DMS 273 treated with DMSO at 0.1 percent for 48 hours (cell line): ENCODE measurements around the gene TMX1.
"Not testable (repeated sequence)": the region's sequence is repeated elsewhere in the genome, so short reads cannot be mapped to it uniquely, and the experiment has no call there.

Experiments used
- DNase-seq: peaks from one replicate; lab custom pipeline; 2025; lab: John Stamatoyannopoulos, UW

The TMX1 gene, protein sequence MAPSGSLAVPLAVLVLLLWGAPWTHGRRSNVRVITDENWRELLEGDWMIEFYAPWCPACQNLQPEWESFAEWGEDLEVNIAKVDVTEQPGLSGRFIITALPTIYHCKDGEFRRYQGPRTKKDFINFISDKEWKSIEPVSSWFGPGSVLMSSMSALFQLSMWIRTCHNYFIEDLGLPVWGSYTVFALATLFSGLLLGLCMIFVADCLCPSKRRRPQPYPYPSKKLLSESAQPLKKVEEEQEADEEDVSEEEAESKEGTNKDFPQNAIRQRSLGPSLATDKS

DNA sequence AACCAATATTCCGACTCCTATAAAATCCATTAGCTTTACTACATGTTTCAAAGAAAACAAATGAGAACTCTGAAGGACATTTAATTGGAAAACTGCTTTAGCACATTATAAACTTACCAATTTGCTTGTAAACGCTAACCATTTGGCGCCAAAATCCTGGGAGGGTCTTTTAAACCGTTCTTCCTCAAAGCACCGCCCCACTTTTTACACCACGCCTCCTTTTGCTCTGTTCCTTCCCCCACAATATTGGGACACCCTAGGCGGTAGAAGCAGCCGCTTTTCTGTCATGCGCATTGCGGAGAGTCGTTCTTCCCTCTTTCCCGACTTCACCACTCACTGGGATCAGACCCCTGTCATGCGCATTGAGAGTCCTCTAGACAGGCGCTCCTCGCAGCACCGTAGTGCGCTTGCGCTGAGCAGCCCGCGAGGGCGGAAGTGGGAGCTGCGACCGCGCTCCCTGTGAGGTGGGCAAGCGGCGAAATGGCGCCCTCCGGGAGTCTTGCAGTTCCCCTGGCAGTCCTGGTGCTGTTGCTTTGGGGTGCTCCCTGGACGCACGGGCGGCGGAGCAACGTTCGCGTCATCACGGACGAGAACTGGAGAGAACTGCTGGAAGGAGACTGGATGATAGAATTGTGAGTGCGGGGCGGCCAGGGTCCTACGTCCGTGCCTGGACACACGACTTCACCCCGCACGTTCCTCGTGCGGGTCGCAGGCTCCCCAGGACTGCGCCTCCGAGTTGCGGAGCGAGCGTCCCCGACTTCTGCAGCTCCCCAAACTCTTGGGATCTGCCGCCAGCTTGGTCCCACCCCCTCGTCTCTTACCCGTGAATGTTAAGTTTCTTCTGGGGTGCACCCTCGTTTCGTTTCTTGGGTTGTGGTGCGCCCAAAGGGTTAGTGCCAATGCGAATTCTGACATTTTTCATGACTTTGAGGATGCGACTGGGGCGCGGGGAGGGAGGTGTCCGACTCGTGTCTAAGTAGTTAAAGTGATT, at the start of gene TMX1:
Gene TMX1, plus strand, starts transcription at position 435 of the 991 bp plus-strand sequence. Its CDS starts 46 bp downstream, at position 481.
- DNase-seq = peak; percentile 99

DNA sequence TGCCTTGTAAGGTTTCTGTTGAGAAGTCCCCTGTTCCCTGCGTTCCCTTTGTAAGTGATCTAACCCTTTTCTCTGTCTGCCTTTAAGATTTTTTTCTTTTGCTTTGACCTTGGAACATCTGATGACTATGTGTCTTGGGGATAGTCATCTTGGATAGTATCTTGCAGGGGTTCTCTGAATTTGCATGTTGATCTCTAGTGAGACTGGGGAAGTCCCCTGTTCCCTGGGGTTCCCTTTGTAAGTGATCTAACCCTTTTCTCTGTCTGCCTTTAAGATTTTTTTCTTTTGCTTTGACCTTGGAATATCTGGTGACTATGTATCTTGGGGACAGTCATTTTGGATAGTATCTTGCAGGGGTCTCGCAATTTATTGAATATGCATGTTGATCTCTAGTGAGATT, 38.2 kb upstream of the TMX1 start:
- no peak for DNase-seq

DNA sequence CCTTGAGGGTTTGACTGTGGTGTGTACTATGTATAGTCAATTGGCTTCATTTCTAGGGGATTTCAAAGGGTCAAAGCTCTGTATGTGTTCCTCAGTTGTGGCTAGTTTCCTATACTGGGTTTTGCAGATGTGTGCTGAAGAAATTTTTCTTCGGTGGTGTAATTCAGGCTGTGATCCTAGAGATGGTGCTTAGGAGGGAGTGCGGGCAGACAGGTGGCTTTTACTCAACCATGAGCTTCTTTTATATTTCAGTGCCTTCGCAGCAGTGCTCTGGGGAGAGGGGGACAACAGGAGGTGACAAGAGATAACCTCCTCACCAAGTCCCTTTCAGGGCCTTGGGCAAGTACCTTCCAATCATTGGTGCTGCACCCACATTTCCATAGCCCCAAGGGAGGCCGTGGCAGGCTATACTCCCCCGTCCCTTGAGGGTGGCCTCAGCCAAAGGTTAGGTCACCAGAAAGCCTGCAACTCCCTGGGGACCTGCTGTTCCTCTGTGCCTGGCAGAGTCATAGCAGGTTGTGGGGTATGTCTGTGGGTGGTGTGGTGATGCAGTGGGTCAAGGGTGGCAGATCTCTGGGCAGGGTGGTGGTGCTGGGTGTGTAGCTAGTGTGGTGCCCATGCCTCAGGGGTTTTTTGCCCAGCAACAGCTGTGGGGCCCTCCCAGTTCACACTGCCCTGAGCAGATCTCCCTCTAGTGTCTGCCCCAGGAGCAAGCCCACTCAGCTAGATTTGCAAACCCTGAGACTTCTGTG, 37.0 kb upstream of the TMX1 start:
- no peak for DNase-seq

DNA sequence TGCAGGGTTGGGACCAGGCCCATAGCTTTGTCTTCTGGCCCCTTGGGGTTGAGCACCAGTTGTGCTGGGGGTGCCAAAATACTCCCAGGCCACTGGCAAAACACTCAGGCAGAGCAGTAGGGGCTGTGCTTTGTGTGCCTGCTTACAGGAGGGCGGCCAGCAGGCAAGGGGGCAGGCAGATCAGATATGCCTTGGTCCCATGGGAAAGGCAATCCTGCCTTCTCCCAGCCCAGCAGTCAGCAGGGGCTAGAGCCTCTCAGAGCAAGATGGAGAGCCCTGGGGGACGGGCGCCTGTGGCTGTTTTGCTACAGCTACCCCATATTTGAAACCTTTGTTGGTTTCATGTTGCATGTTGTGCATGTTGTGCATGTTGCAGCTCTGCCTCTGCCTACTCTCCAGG, 36.2 kb upstream of the TMX1 start:
- DNase-seq = no peak

DNA sequence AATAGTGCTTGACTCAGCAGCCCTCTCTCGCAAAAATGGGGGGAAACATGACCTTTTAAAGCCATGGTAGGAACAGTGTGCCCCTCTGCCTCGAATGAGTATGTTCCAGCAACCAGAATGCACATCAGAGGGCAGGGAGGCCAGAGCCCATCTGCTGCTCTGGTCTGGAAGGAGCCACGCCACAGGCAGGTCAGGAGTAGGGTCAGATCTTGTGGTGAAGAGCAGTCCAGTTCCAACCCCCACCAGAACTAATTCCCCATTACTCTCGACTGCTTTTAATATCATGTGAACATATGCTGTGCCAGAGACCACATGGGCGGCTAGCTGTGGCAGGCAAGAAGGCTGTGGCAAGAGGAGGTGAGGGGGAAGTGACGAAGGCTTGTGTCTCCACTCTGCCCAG, 34.6 kb upstream of the TMX1 start:
- DNase-seq = peak; percentile 28

DNA sequence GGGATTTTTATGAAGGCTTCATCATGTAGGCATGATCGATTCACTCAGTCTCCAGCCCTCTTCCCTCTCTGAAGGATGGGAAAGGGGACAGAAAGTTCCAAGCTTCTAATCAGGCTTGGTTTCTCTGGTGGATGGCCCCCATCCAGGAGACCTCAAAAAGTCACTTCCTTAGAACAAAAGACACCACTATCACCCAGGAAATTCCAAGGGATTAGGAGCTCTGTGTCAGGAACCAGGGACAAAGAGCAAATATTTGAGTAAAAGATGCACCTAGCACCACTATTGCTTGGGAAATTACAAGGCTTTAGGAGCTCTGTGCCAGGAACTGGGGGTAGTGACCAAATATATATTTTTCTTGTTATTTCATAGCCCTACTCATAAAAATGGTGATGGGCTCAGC, 33.6 kb upstream of the TMX1 start:
- no peak for DNase-seq

DNA sequence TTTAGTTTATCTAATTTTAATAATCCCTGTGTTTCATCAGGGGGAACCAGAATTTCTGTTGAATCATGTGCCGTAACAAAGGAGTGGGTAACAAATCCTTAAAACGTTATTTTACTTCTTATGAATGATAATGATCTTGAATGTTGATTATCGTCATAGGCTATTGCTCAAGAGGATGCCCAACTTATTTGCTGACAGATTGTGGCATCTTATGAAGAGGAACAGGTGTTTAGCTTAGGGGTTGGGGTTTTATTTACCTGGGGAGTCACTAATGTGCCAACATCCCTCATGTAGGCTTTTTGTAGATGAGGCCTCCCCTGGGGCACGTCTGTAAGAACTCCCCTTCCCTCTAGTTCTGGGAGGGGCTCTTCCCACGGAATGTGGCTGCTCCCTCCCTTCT, 32.4 kb upstream of the TMX1 start:
- no peak for DNase-seq

DNA sequence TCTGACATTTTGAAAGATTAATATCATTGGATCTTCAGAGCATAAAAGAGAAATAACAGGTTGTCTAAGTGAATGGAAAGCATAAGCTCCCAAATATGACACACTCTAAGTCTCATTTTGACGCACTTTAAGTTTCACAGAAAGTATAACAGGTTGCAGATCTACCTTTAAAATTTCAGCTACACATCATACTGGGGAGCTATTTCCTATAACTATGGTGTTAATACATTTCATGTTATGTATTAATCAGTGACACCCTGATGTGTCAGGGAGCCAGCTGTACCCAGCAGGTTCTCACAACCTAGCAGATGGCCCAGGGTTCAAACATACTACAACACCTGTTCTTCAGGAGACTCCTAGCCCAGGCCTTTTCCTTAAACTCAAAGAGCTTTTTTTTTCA, 31.1 kb upstream of the TMX1 start:
- peak; percentile 87 for DNase-seq

DNA sequence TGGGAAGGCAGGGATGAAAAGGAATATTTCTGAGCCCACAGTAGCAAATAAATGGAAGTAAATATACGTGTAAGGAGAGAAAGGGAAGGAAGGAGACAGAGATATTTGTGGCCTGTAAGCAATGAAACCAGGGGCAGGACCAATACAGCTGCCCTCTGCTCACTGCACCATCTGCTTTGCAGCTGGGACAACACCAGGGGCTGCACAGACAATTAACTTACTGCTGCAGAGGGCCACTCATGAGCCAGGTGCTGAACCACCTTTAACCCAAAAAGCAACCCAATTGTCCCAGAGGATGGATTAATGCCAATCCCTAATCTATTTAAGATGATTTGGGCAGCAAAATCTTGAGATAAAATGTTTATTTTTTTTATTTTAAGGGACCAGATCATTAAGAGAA, 30.6 kb upstream of the TMX1 start:
- DNase-seq = peak; percentile 89

DNA sequence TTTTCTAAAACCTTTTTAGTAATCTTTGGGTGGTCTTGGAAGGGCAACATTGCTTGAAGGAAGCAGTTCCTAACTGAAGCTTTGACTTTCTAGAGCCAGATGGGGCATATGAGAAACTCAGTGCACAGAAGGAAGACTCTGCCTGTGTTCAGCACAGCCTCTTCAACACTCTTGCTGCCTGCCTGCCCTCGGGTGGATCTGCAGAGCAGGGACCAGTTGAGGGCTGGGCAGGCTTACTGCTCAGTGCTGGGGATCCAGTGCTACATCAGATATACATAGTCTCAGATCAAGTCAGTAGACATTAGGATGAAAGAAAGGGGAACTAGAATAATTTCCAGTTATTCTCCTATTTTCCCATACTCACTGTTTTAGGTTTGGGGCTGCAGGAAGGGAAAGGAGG, 29.5 kb upstream of the TMX1 start:
- peak; percentile 62 for DNase-seq

DNA sequence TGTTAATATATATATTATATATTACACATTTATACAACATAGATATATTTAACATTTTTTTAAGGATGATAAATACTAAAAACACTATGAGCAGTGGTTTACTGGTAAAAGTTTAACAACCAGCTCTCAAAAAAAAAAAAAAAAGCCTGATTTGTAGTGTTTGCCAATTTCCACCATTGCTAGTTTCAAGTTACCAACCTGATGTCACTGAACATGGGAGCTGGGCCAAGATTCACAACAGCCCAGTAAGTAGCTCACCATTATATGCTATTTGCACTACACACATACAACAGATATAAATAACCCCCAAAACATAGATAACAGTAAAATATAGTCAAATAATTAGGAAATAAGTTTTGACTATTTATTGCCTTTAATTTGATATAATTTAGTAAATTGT, 28.9 kb upstream of the TMX1 start:
- peak; percentile 82 for DNase-seq

DNA sequence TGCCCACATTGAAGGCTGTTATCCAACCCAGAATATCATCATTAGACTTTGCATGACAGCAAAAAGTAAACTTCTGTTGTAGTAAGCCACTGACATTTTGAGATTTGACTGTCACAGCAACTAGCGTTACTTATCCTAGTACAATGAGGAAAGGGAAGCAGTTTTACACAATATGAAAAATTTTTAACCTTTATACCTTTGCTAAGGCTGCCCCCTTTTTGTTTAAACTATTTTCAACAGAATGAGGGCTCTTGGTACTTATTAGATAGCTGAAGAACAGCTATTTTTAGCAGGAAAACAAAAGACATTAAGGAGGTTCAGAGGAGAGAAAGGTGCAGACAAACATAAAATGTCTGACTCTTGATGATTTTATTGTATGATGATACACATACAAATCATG, 23.4 kb upstream of the TMX1 start:
- DNase-seq = no peak

DNA sequence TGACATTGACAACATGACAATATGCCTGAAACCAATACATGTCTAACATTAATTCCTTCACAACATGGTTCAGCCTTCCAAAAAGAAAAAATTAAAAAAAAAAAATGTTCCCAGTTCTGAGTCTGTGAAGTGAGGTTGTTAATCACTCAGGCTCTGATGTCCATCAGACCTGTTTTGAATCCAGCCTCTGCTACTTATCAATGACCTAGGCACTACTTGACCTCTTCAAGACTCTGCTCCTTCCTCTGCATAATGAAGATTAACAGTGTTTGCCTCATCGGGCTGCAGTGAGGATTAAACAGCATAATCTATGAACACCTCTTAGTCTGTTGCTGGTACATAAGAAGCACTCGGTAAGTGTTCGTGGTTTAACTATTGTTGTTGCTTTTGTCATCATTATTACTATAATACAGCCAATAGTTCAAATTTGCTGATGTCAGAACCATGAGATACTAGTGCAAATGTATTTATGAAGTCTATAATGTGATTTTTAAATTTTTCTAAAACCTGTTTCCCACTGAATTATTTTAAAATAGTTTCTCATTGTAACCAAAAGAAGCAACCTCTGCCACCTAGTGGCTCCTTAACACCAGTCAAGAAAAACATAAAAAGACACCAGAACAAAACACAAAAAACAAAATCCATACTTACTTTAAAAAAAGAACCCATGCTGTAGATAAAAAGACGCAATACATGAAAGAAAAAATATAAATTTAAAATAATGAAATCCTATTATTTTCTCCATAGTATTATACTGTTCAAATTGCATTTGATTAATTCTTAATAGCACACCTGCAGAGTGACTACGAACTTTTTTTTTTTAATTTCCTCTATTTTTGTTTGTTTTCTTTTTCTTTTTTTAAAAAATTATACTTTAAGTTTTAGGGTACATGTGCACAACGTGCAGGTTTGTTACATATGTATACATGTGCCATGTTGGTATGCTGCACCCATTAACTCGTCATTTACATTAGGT, 20.3 kb upstream of the TMX1 start:
- DNase-seq = no peak

DNA sequence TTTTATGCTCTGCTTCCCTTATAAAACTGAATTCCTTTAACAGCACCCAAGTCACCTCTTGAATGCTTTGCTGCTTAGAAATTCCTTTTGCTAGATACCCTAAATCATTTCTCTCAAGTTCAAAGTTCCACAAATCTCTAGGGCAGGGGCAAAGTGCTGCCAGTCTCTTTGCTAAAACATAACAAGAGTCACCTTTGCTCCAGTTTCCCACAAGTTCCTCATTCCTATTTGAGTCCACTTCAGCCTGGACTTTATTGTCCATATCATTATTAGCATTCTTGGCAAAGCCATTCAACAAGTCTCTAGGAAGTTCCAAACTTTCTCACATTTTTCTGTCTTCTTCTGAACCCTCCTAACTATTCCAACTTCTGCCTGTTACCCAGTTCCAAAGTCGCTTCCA, 16.6 kb upstream of the TMX1 start:
- DNase-seq = not testable (repeated sequence)

DNA sequence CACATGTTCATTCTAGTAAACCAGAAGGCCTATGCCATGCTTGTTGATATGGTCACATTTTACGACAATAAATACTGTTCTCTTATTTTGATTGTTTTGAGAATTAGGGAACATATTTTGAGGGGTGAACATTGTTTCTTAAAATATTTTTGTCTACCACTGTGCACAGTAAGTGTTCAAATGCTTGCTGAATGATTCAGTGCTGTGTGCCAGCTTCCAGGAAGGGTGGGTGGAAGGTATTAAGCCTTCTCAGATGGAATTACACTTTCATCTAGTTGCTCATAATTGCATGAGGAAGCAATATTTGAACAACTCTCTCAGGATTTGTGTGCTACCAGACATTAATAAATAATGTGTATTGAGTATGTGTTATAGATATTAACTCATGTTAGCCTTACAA, 15.5 kb upstream of the TMX1 start:
- no peak for DNase-seq

DNA sequence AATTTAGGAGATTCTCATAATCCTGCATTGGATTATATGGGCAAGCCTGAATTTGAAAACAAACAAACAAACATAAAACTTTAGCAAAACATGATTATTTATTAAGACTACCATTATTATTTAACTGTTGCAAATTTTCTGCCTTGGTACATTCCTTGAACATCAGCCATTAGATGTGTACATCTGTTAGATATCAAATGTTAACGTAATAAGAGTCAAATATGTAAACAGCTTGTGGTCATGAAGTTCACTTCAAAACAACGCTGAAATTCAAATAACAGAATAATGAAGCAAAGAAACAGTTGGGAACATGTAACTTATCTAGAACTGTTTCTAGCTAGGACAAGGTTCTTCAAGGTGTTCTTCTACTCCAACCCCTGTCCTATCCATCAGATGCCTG, 14.3 kb upstream of the TMX1 start:
- no peak for DNase-seq

DNA sequence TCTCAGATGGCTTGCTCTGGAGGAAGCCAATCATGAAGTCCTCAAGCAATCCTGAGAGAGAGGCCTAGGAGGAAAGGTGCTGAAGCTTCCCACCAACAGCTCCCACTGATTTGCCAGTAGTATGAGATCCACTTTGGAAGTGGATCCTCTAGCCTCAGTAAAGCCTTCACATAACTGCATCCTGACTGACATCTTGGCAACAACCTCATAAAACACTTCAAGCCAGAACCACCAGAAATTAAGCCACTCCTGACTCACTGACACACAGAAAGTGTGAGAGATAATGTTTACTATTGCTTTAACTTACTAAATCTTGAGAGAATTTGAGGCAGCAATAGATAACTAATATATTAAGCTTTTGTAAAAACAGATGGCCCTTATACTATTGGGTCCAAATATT, 11.7 kb upstream of the TMX1 start:
- no peak for DNase-seq

DNA sequence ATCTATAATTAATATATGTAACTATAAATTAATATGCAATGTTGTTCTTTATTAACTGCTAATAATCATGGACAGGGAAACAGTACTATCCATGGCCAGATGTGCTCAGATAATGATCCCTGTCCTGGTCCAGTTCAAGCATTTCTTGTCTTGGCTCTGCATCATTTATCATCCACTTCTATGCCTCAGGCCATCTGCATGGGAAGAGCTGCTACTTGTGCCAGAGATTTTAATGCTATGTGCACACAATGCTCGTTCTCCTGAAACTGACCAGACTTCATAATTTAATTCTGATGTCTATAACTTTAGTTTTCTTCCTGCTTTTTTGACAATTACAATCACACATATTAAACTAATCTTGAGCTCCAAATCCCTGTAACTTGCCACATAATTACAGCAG, 11.2 kb upstream of the TMX1 start:
- DNase-seq = no peak

DNA sequence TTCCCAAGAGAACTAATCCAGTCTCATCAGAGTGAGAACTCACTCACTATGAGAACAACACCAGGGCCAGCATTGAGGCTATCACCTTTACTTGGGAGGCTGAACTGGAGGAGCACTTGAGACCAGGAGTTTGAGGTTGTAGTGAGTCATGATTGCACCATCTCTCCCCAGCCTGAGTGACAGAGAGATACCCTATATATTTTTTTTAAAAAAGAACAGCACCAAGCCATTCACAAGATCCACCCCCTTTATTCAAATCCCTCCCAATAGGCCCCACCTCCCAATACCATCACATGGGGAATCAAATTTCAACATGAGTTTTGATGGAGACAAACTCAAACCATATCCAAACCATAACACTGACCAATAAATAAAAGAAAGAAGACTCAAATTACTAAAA, 3.7 kb upstream of the TMX1 start:
- no peak for DNase-seq

DNA sequence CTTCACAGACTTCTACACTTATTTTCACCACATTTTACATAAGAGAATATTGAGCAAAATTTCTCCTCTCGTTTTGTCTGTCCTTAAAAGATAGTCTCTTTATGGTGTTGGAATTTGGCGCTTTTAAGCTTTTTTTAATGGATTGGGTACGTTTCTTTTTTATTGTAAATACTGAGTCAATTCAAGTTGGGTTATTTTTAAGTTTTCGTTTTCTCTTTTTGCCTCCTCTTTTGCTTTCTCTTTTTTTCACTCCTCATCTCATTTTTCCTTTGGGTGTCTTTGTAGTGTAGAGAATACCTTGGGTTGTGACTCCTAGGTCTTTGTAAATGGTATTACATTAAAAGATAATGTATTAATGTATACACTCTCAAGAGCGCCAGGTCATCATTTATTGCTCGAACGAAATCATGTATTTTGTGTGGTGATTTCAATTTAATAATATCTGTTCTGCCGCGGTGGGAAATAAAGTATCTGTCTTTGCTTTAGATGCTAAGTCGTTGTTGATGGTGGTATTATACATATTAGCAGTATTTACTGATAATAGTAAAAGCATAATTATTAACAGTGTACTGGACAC, 845 bp downstream of the TMX1 start:
- no peak for DNase-seq
